Large intestine (tissue), 3 donors: Measurements from ENCODE around the gene UPK3B. TPM values are rescaled to one million over a fixed set of nuclear protein-coding genes. Genes with fewer than 3 reads are reported as not detected.
A peak's percentile ranks its signal among the peaks of the same experiment; 100 is the strongest.
"Not testable (repeated sequence)": the region's sequence is repeated elsewhere in the genome, so short reads cannot be mapped to it uniquely, and the experiment has no call there.

Experiments
- DNase-seq, 2 donors: peaks; one replicate each; pipeline versions ENCODE4 v3.0.0 to v3.0.0-alpha.2; 2013
- H3K27ac ChIP-seq: one replicate; pipeline ENCODE4 v1.5.1; 2013; ENCODE audit warnings: low read length
- H3K27me3 ChIP-seq: 2 replicates; pipeline ENCODE4 v1.6.1; 2013; ENCODE audit warnings: low read length; ENCODE audit not compliant: control insufficient read depth, insufficient read depth
- H3K36me3 ChIP-seq: 2 replicates; pipeline ENCODE4 v1.6.1; 2013; ENCODE audit warnings: low read length; ENCODE audit not compliant: control insufficient read depth, insufficient read depth
- H3K4me1 ChIP-seq: one replicate; pipeline ENCODE4 v1.6.1; 2013; ENCODE audit warnings: low read length; ENCODE audit not compliant: control insufficient read depth, insufficient read depth
- H3K4me3 ChIP-seq: one replicate; pipeline ENCODE4 v1.5.1; 2013; ENCODE audit warnings: low read length
- H3K9me3 ChIP-seq: one replicate; pipeline ENCODE4 v1.6.1; 2013; ENCODE audit warnings: mild to moderate bottlenecking, low read depth, low read length, moderate library complexity; ENCODE audit not compliant: control insufficient read depth
- WGBS: methylation state at CpG from one replicate; pipeline ENCODE4 v1.1.5; 2013; ENCODE audit warnings: low lambda C conversion rate; ENCODE audit not compliant: insufficient coverage; 5-methylcytosine and 5-hydroxymethylcytosine counted together
- polyA plus RNA-seq: library from polyadenylated mRNA; unstranded; fragments of 120-200 nt; gene quantifications from one replicate; pipeline ENCODE4 v1.2.1, GENCODE V29; 2013

UPK3B gene
- polyA plus RNA-seq, 1 donor: 48.0 TPM

GRCh38 chr7:76514926-76515771 lies 4.8 kb downstream of the UPK3B start:
- Histone ChIP-seq H3K9me3 (no peaks in the 10 kb centered on the region), H3K4me3 (no peak overlapping the region), H3K4me1 (no peaks in the 10 kb centered on the region), H3K27me3 (no peaks in the 10 kb centered on the region), H3K27ac (no peak overlapping the region), H3K36me3 (no peaks in the 10 kb centered on the region)
- no CpG with 5 or more reads among the region's 16 CpGs for WGBS
- DNase-seq: peak in 1 of 2 donors; percentile 0

GRCh38 chr7:76515999-76516443 lies 5.7 kb downstream of the UPK3B start:
- no peaks in the 10 kb centered on the region for H3K4me1 ChIP-seq
- no peaks in the 10 kb centered on the region for H3K36me3 ChIP-seq
- no peaks in the 10 kb centered on the region for H3K9me3 ChIP-seq
- no peak overlapping the region for H3K4me3 ChIP-seq
- WGBS: no CpG with 5 or more reads among the region's 32 CpGs
- H3K27me3 ChIP-seq: no peaks in the 10 kb centered on the region
- H3K27ac ChIP-seq: no peak overlapping the region
- DNase-seq: peak in 1 of 2 donors; percentile 1

- not testable (repeated sequence) for H3K4me3 ChIP-seq, H3K27me3 ChIP-seq, H3K27ac ChIP-seq, H3K9me3 ChIP-seq, DNase-seq, H3K4me1 ChIP-seq, H3K36me3 ChIP-seq
- no CpG with 5 or more reads among the region's 6 CpGs for WGBS
Observed at GRCh38 chr7:76516932-76517331, 6.6 kb downstream of the UPK3B start.

GRCh38 chr7:76526183-76526582 lies 15.8 kb downstream of the UPK3B start:
- H3K36me3 ChIP-seq, H3K4me3 ChIP-seq, DNase-seq, H3K27me3 ChIP-seq, H3K4me1 ChIP-seq, H3K27ac ChIP-seq, H3K9me3 ChIP-seq: not testable (repeated sequence)
- WGBS: no CpG with 5 or more reads among the region's 4 CpGs

- H3K27ac ChIP-seq, H3K4me3 ChIP-seq, H3K4me1 ChIP-seq, H3K36me3 ChIP-seq, DNase-seq, H3K9me3 ChIP-seq, H3K27me3 ChIP-seq: not testable (repeated sequence)
- no CpG with 5 or more reads among the region's 2 CpGs for WGBS
Observed at GRCh38 chr7:76531643-76532042, 21.3 kb downstream of the UPK3B start.

- no CpG with 5 or more reads among the region's 8 CpGs for WGBS
- H3K4me3 ChIP-seq, H3K4me1 ChIP-seq, H3K27ac ChIP-seq, H3K27me3 ChIP-seq, DNase-seq, H3K9me3 ChIP-seq, H3K36me3 ChIP-seq: not testable (repeated sequence)
Observed at GRCh38 chr7:76543197-76543596, 32.8 kb downstream of the UPK3B start, which contains the start of gene SPDYE16. Gene SPDYE16, minus strand, starts transcription at chr7:76543297. Its CDS starts 1,838 bp downstream, at chr7:76541459.

GRCh38 chr7:76549025-76549854 lies 38.9 kb downstream of the UPK3B start:
- H3K36me3 ChIP-seq, H3K4me1 ChIP-seq, H3K9me3 ChIP-seq, H3K27me3 ChIP-seq: not testable (repeated sequence)
- WGBS: no CpG with 5 or more reads among the region's 71 CpGs
- Histone ChIP-seq H3K27ac (peak overlapping the region; percentile 75), H3K4me3 (peak overlapping the region; percentile 83)
- DNase-seq: peak; percentile 86 to 92

- WGBS: no CpG with 5 or more reads among the region's 19 CpGs
- H3K36me3 ChIP-seq, H3K4me1 ChIP-seq, H3K9me3 ChIP-seq, H3K27me3 ChIP-seq, DNase-seq: not testable (repeated sequence)
- Histone ChIP-seq H3K4me3 (peak overlapping the region; percentile 83), H3K27ac (peak overlapping the region; percentile 75)
Observed at GRCh38 chr7:76549855-76550248, 39.5 kb downstream of the UPK3B start.

- H3K9me3 ChIP-seq, H3K27ac ChIP-seq, H3K4me3 ChIP-seq, DNase-seq, H3K27me3 ChIP-seq, H3K36me3 ChIP-seq, H3K4me1 ChIP-seq: not testable (repeated sequence)
- no CpG with 5 or more reads among the region's 6 CpGs for WGBS
Observed at GRCh38 chr7:76551992-76552391, 41.6 kb downstream of the UPK3B start.

GRCh38 chr7:76559685-76560084 lies 49.3 kb downstream of the UPK3B start:
- not testable (repeated sequence) for H3K27ac ChIP-seq, H3K36me3 ChIP-seq, DNase-seq, H3K4me3 ChIP-seq, H3K4me1 ChIP-seq, H3K9me3 ChIP-seq, H3K27me3 ChIP-seq
- no CpG with 5 or more reads among the region's 6 CpGs for WGBS
